ENCODE data around the gene EFNA2. TPM values are rescaled to one million over a fixed set of nuclear protein-coding genes. Genes with fewer than 3 reads are reported as not detected.

The EFNA2 gene
- polyA plus RNA-seq, 1 donor (not counting 4 experiments of a cell fraction or from before 2014, with no cell fraction given), result not detected

GRCh38 chr19:1247748-1248138 is 37.9 kb upstream of the EFNA2 start:
- DNase-seq (ENCODE audit: low read depth, low spot score) (no peak), FAIRE-seq (no peak)
- no peaks in the 10 kb centered on the region for H3K9me1 ChIP-seq (ENCODE audit: control insufficient read depth, extremely low read depth, insufficient read depth, low read length)
- H3K4me2 ChIP-seq (ENCODE audit: control insufficient read depth, extremely low read depth, insufficient read depth, low read depth, low read length), result no peak overlapping the region
- peaks cover 17% of the 10 kb centered on the region for H3K4me1 ChIP-seq (ENCODE audit: control insufficient read depth, extremely low read depth, insufficient read depth, low read length)
- H3K36me3 ChIP-seq (ENCODE audit: control insufficient read depth in 2 of 2, extremely low read depth in 1 of 2, insufficient read depth in 2 of 2, low read length in 2 of 2), result peaks cover 1 to 5% of the 10 kb centered on the region in 2 experiments
- H3K27ac ChIP-seq (ENCODE audit: control insufficient read depth, insufficient read depth, low read length), result no peak overlapping the region
- no peak overlapping the region for H3K4me3 ChIP-seq (ENCODE audit: control insufficient read depth in 2 of 3, extremely low read depth in 1 of 3, insufficient read depth in 2 of 3, low read depth in 1 of 3, low read length in 3 of 3)
- no peaks in the 10 kb centered on the region for H4K20me1 ChIP-seq (ENCODE audit: control insufficient read depth, extremely low read depth, insufficient read depth, low read length)
- H3K27me3 ChIP-seq (ENCODE audit: control insufficient read depth, extremely low read depth, insufficient read depth, low read length), result no peaks in the 10 kb centered on the region
- H3K79me2 ChIP-seq (ENCODE audit: control insufficient read depth, insufficient read depth, low read length), result peaks cover 31% of the 10 kb centered on the region
- no peaks in the 10 kb centered on the region for H3K9me3 ChIP-seq (ENCODE audit: control insufficient read depth, low read depth, low read length)
- TF ChIP-seq, protein P1, sequence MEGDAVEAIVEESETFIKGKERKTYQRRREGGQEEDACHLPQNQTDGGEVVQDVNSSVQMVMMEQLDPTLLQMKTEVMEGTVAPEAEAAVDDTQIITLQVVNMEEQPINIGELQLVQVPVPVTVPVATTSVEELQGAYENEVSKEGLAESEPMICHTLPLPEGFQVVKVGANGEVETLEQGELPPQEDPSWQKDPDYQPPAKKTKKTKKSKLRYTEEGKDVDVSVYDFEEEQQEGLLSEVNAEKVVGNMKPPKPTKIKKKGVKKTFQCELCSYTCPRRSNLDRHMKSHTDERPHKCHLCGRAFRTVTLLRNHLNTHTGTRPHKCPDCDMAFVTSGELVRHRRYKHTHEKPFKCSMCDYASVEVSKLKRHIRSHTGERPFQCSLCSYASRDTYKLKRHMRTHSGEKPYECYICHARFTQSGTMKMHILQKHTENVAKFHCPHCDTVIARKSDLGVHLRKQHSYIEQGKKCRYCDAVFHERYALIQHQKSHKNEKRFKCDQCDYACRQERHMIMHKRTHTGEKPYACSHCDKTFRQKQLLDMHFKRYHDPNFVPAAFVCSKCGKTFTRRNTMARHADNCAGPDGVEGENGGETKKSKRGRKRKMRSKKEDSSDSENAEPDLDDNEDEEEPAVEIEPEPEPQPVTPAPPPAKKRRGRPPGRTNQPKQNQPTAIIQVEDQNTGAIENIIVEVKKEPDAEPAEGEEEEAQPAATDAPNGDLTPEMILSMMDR (optimal IDR thresholded peaks at IDR 0.05 in 1 of 3, IDR thresholded peaks at IDR 0.05 in 1 of 3, conservative IDR thresholded peaks at IDR 0.05 in 1 of 3; ENCODE audit: extremely low read depth in 1 of 3, insufficient read depth in 2 of 3, low read length in 3 of 3), result no peak
- TF ChIP-seq EZH2 (IDR thresholded peaks at IDR 0.05; ENCODE audit: low read length), result no peak
- H3K9ac ChIP-seq (ENCODE audit: control insufficient read depth, extremely low read depth, insufficient read depth, low read length), result no peak overlapping the region
- H2AFZ ChIP-seq (ENCODE audit: control insufficient read depth, low read length), result no peak overlapping the region
- dilution Hi-C loops (cut with MboI; ENCODE audit: extremely low pct_ligation_motif_present, low sequenced_read_pairs), result no loop called here

- peaks cover 17% of the 10 kb centered on the region for H3K4me1 ChIP-seq (ENCODE audit: control insufficient read depth, extremely low read depth, insufficient read depth, low read length)
- H2AFZ ChIP-seq (ENCODE audit: control insufficient read depth, low read length), result no peak within 1 kb of the TSS
- DNase-seq (ENCODE audit: low read depth, low spot score), result no peak
Measured at GRCh38 chr19:1248139-1248785, 37.4 kb upstream of the EFNA2 start, which contains the start of gene MIDN. Gene MIDN, plus strand, starts transcription at chr19:1248583. Its CDS starts 1,714 bp downstream, at chr19:1250297.

More at GRCh38 chr19:1248139-1248785, 37.4 kb upstream of the EFNA2 start, which contains the start of gene MIDN:
- Histone ChIP-seq H3K36me3 (ENCODE audit: control insufficient read depth in 2 of 2, extremely low read depth in 1 of 2, insufficient read depth in 2 of 2, low read length in 2 of 2) (peaks cover 1 to 5% of the 10 kb centered on the region in 2 experiments), H3K79me2 (ENCODE audit: control insufficient read depth, insufficient read depth, low read length) (peaks cover 27% of the 10 kb centered on the region), H3K27ac (ENCODE audit: control insufficient read depth, insufficient read depth, low read length) (peak within 1 kb of the TSS; percentile 76), H3K9me1 (ENCODE audit: control insufficient read depth, extremely low read depth, insufficient read depth, low read length) (no peaks in the 10 kb centered on the region), H3K4me2 (ENCODE audit: control insufficient read depth, extremely low read depth, insufficient read depth, low read depth, low read length) (peak within 1 kb of the TSS; percentile 16), H3K9ac (ENCODE audit: control insufficient read depth, extremely low read depth, insufficient read depth, low read length) (peak within 1 kb of the TSS; percentile 80), H3K27me3 (ENCODE audit: control insufficient read depth, extremely low read depth, insufficient read depth, low read length) (no peaks in the 10 kb centered on the region), H3K9me3 (ENCODE audit: control insufficient read depth, low read depth, low read length) (no peaks in the 10 kb centered on the region), H3K4me3 (ENCODE audit: control insufficient read depth in 2 of 3, extremely low read depth in 1 of 3, insufficient read depth in 2 of 3, low read depth in 1 of 3, low read length in 3 of 3) (peak within 1 kb of the TSS; percentile 52 to 85 (median 59)), H4K20me1 (ENCODE audit: control insufficient read depth, extremely low read depth, insufficient read depth, low read length) (no peaks in the 10 kb centered on the region)
- TF ChIP-seq, protein P1 (optimal IDR thresholded peaks at IDR 0.05 in 1 of 3, IDR thresholded peaks at IDR 0.05 in 1 of 3, conservative IDR thresholded peaks at IDR 0.05 in 1 of 3; ENCODE audit: extremely low read depth in 1 of 3, insufficient read depth in 2 of 3, low read length in 3 of 3), result peak in 1 of 3 experiments; percentile 42
- TF ChIP-seq EZH2 (IDR thresholded peaks at IDR 0.05; ENCODE audit: low read length), result no peak
- dilution Hi-C loops (cut with MboI; ENCODE audit: extremely low pct_ligation_motif_present, low sequenced_read_pairs), result no loop called here
- FAIRE-seq, result no peak
